Measurements from ENCODE around the gene SARDH. TPM values are rescaled to one million over a fixed set of nuclear protein-coding genes. Genes with fewer than 3 reads are reported as not detected.

SARDH gene
- total and polyA plus RNA-seq, 2 of the 13 experiments (the other 11 are each of a cell fraction or from before 2014, with no cell fraction given), result 11.6 to 34.9 TPM

DNA sequence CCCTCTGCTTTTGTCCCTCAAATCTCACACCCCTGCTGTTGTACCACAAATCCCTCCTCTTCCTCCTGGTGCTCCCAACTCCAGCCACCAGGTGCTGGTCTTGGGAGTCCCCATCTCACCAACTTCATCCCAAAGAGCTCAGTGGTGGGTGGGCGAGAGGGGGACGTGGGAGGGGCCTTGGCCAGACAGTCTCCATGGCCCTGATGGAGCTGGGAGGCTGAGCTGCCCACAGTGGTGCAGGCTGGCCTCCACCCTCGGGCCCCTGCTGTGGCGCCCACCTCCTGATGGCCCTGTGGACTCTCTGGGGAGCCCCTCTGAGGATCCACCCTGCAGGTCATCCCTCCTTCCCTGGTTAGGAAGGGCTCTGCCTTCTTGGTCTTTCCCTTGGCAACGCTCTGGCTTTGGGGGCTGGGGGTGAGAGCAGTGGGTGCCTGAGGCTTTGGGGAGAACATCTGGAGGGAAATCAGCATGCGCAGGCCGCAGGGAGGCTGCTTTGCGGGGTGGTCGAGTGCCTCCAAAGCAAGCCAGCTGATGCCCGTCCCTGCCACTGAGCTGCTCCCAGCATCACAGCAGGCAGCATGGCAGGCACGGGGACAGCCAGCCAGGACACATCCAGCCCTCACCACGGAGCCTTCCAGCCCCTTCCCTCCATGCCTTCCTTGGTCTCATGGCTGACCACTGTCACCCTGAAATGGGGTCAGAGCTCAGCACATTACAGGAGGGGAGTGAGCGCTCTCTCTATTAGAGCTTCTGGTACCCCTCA, 121.3 kb downstream of the SARDH start:
- no peak for TF ChIP-seq ZNF709 (CRISPR knock-in tag; IDR thresholded peaks at IDR 0.05)
- CTCF ChIA-PET (ENCODE audit: low intra/inter-chr PET ratio, low total read pairs), result no interaction called here

DNA sequence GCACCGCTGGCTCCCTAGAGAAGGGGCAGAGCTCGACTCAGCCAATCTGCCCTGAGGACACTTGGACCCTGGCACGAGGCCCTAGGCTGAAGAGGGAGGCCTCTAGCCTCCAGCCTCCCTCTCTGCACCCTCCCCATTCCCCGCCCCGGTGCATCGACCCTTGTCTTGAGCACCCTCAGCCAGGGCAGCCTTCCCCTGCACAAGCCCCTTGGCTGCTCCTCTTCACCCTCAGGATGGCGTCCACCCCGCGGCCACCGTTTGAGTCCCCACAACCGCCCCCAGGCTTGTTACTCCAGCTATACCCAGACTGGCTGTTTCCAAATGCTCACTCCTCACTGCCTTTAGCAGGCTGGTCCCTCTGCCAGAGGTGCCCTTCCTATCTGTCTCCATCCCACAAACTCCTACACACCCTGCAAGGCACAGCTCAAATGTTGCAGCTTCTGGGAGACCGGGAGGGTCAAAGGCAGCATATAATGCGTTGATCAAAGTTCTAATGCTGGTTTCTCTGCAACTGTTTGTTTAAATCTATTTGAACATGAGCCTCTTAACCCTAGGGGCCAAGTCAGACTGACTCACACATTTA, 122.5 kb downstream of the SARDH start:
- no TSS peak for BruUV-seq (replicated peaks)
- no peak for DNase-seq (ENCODE audit: low spot score)
- Histone ChIP-seq H3K4me2 (ENCODE audit: low read depth, low read length) (no peak overlapping the region), H3K9ac (ENCODE audit: insufficient read depth, low read depth, low read length) (no peak overlapping the region), H3K79me2 (ENCODE audit: insufficient read depth, low read length) (no peaks in the 10 kb centered on the region), H3K27me3 (ENCODE audit: control insufficient read depth in 1 of 2, insufficient read depth in 2 of 2, low read length in 2 of 2) (peaks cover 7 to 75% of the 10 kb centered on the region in 2 experiments), H3K4me1 (ENCODE audit: insufficient read depth, low read length) (no peaks in the 10 kb centered on the region), H3K36me3 (replicated peaks in 1 of 2; ENCODE audit: control insufficient read depth in 1 of 2, insufficient read depth in 2 of 2, low read length in 2 of 2) (no peaks in the 10 kb centered on the region), H3K4me3 (replicated peaks in 1 of 3; ENCODE audit: insufficient read depth in 1 of 3, low read depth in 2 of 3, low read length in 3 of 3) (no peak overlapping the region), H2AFZ (ENCODE audit: low read length) (no peak overlapping the region), H4K20me1 (ENCODE audit: insufficient read depth, low read length) (0 out of 2 replicates have a peak, but pooled peaks cover 3% of the 10 kb centered on the region), H3K9me3 (ENCODE audit: low read length) (no peaks in the 10 kb centered on the region), H3K27ac (ENCODE audit: extremely low read length, insufficient read depth, low read length) (no peak overlapping the region)
- CTCF ChIA-PET (ENCODE audit: low intra/inter-chr PET ratio, low total read pairs), result no interaction called here
- POLR2A ChIA-PET, result no interaction called here
- ATAC-seq, result no peak
- no peak for FAIRE-seq
- in situ Hi-C loops (cut with HindIII; ENCODE audit: extremely low pct_ligation_motif_present, low pct_unique_long_range_greater_than_20kb) (no loop called here), intact Hi-C loops (cut with micrococcal nuclease; ENCODE audit: unreplicated experiment) (no loop called here)
- 46% methylated on average over 11 of the region's 13 CpGs for WGBS (ENCODE audit: low lambda C conversion rate)
- TF ChIP-seq, protein P1, sequence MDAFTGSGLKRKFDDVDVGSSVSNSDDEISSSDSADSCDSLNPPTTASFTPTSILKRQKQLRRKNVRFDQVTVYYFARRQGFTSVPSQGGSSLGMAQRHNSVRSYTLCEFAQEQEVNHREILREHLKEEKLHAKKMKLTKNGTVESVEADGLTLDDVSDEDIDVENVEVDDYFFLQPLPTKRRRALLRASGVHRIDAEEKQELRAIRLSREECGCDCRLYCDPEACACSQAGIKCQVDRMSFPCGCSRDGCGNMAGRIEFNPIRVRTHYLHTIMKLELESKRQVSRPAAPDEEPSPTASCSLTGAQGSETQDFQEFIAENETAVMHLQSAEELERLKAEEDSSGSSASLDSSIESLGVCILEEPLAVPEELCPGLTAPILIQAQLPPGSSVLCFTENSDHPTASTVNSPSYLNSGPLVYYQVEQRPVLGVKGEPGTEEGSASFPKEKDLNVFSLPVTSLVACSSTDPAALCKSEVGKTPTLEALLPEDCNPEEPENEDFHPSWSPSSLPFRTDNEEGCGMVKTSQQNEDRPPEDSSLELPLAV (CRISPR knock-in tag; conservative IDR thresholded peaks at IDR 0.05; ENCODE audit: low read depth), result no peak
- no peak for TF ChIP-seq TEAD2 (CRISPR knock-in tag; IDR thresholded peaks at IDR 0.05)
- no peak for TF ChIP-seq ZNF468 (CRISPR knock-in tag; IDR thresholded peaks at IDR 0.05)
- no peak for TF ChIP-seq DMAP1 (CRISPR knock-in tag; IDR thresholded peaks at IDR 0.05)
- TF ChIP-seq, protein P2, sequence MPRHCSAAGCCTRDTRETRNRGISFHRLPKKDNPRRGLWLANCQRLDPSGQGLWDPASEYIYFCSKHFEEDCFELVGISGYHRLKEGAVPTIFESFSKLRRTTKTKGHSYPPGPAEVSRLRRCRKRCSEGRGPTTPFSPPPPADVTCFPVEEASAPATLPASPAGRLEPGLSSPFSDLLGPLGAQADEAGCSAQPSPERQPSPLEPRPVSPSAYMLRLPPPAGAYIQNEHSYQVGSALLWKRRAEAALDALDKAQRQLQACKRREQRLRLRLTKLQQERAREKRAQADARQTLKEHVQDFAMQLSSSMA (CRISPR knock-in tag; IDR thresholded peaks at IDR 0.05), result no peak
- TF ChIP-seq, protein P3, sequence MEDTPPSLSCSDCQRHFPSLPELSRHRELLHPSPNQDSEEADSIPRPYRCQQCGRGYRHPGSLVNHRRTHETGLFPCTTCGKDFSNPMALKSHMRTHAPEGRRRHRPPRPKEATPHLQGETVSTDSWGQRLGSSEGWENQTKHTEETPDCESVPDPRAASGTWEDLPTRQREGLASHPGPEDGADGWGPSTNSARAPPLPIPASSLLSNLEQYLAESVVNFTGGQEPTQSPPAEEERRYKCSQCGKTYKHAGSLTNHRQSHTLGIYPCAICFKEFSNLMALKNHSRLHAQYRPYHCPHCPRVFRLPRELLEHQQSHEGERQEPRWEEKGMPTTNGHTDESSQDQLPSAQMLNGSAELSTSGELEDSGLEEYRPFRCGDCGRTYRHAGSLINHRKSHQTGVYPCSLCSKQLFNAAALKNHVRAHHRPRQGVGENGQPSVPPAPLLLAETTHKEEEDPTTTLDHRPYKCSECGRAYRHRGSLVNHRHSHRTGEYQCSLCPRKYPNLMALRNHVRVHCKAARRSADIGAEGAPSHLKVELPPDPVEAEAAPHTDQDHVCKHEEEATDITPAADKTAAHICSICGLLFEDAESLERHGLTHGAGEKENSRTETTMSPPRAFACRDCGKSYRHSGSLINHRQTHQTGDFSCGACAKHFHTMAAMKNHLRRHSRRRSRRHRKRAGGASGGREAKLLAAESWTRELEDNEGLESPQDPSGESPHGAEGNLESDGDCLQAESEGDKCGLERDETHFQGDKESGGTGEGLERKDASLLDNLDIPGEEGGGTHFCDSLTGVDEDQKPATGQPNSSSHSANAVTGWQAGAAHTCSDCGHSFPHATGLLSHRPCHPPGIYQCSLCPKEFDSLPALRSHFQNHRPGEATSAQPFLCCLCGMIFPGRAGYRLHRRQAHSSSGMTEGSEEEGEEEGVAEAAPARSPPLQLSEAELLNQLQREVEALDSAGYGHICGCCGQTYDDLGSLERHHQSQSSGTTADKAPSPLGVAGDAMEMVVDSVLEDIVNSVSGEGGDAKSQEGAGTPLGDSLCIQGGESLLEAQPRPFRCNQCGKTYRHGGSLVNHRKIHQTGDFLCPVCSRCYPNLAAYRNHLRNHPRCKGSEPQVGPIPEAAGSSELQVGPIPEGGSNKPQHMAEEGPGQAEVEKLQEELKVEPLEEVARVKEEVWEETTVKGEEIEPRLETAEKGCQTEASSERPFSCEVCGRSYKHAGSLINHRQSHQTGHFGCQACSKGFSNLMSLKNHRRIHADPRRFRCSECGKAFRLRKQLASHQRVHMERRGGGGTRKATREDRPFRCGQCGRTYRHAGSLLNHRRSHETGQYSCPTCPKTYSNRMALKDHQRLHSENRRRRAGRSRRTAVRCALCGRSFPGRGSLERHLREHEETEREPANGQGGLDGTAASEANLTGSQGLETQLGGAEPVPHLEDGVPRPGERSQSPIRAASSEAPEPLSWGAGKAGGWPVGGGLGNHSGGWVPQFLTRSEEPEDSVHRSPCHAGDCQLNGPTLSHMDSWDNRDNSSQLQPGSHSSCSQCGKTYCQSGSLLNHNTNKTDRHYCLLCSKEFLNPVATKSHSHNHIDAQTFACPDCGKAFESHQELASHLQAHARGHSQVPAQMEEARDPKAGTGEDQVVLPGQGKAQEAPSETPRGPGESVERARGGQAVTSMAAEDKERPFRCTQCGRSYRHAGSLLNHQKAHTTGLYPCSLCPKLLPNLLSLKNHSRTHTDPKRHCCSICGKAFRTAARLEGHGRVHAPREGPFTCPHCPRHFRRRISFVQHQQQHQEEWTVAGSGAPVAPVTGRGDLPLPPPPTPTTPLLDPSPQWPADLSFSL (CRISPR knock-in tag; IDR thresholded peaks at IDR 0.05), result no peak
- TF ChIP-seq TP53 (CRISPR knock-in tag; conservative IDR thresholded peaks at IDR 0.05), result no peak

More for the DNA sequence above, 121.3 kb downstream of the SARDH start:
- Histone ChIP-seq H3K4me1 (ENCODE audit: insufficient read depth, low read length) (no peaks in the 10 kb centered on the region), H2AFZ (ENCODE audit: low read length) (no peak overlapping the region), H3K36me3 (replicated peaks in 1 of 2; ENCODE audit: control insufficient read depth in 1 of 2, insufficient read depth in 2 of 2, low read length in 2 of 2) (no peaks in the 10 kb centered on the region), H3K27ac (ENCODE audit: extremely low read length, insufficient read depth, low read length) (no peak overlapping the region), H3K4me2 (ENCODE audit: low read depth, low read length) (no peak overlapping the region), H3K79me2 (ENCODE audit: insufficient read depth, low read length) (no peaks in the 10 kb centered on the region), H3K9me3 (ENCODE audit: low read length) (no peaks in the 10 kb centered on the region), H3K4me3 (replicated peaks in 1 of 3; ENCODE audit: insufficient read depth in 1 of 3, low read depth in 2 of 3, low read length in 3 of 3) (no peak overlapping the region), H3K27me3 (ENCODE audit: control insufficient read depth in 1 of 2, insufficient read depth in 2 of 2, low read length in 2 of 2) (peaks cover 7 to 74% of the 10 kb centered on the region in 2 experiments), H4K20me1 (ENCODE audit: insufficient read depth, low read length) (no peaks in the 10 kb centered on the region), H3K9ac (ENCODE audit: insufficient read depth, low read depth, low read length) (no peak overlapping the region)
- BruUV-seq (replicated peaks), result no TSS peak
- intact Hi-C loops (cut with micrococcal nuclease; ENCODE audit: unreplicated experiment) (no loop called here), in situ Hi-C loops (cut with HindIII; ENCODE audit: extremely low pct_ligation_motif_present, low pct_unique_long_range_greater_than_20kb) (no loop called here)
- POLR2A ChIA-PET, result no interaction called here
- 100% methylated on average over 1 of the region's 13 CpGs for WGBS (ENCODE audit: low lambda C conversion rate)
- ATAC-seq (no peak), DNase-seq (ENCODE audit: low spot score) (no peak), FAIRE-seq (no peak)
